Stimulated activated CD4-positive, alpha-beta T cell treated with anti-CD3 and anti-CD28 coated beads, Interleukin-2, amount 100 ng/mL, for 24 hours (primary cell): Measurements from ENCODE around the gene KCTD15.

Source experiments
- DNase-seq, 2 donors: peaks; one replicate each; pipeline ENCODE4 v3.0.0-alpha.2; 2020

The KCTD15 gene

GRCh38 chr19:33796164-33796875 is at the start of gene KCTD15:
KCTD15 (plus strand) TSS chr19:33796870; CDS start chr19:33800455, 3,585 bp downstream.
- DNase-seq, result peak; percentile 41 to 53

GRCh38 chr19:33747273-33747672 is 49.4 kb upstream of the KCTD15 start:
- no peak for DNase-seq

DNA sequence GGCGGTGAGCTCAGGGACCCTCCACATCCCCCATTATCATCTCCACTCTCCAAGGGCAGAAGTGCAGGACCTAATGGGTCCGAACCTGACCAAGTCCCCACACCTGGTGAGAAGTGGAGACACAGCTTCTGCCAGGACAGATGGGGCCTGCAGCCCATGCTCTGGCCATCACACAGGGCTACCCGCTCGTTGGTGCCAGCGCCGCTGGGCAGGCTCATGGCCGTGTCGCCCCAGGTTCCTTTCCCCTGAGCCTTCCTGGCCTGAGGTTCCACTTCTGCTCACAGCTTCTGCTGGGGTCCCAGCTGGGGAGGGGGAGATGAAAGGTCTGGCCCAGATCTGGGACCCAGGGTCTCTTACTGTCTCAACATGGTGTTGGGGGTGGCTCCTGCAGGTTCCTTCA is 48.4 kb upstream of the KCTD15 start:
- DNase-seq, result no peak

GRCh38 chr19:33749016-33749415 is 47.7 kb upstream of the KCTD15 start:
- no peak for DNase-seq

GRCh38 chr19:33749619-33750175 is 47.0 kb upstream of the KCTD15 start:
- no peak for DNase-seq

- no peak for DNase-seq
Observed at GRCh38 chr19:33750587-33751435, 45.9 kb upstream of the KCTD15 start.

- DNase-seq, result no peak
Observed at GRCh38 chr19:33751436-33751770, 45.3 kb upstream of the KCTD15 start.

- no peak for DNase-seq
Observed at GRCh38 chr19:33752018-33752800, 44.5 kb upstream of the KCTD15 start.

DNA sequence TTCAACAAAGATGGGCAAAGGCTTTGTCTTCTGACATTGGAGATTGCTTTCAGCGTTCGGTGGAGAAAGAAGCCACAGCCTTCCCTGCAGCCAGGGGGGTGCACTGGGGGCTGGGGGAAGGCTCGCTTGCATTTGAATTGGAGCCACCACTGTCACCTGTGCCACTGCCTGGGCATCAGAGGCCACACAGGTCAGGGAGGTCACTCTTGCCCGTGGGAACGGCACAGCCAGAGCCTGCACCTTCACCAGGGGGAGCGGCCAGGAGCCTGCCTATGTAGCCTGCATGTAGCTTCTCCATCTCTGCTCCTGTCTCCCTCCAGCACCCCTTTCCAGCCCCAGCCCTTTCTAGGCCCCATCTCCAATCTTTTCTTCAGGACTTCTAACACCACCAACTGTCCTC is 43.7 kb upstream of the KCTD15 start:
- no peak for DNase-seq

GRCh38 chr19:33754361-33754760 is 42.3 kb upstream of the KCTD15 start:
- no peak for DNase-seq

DNA sequence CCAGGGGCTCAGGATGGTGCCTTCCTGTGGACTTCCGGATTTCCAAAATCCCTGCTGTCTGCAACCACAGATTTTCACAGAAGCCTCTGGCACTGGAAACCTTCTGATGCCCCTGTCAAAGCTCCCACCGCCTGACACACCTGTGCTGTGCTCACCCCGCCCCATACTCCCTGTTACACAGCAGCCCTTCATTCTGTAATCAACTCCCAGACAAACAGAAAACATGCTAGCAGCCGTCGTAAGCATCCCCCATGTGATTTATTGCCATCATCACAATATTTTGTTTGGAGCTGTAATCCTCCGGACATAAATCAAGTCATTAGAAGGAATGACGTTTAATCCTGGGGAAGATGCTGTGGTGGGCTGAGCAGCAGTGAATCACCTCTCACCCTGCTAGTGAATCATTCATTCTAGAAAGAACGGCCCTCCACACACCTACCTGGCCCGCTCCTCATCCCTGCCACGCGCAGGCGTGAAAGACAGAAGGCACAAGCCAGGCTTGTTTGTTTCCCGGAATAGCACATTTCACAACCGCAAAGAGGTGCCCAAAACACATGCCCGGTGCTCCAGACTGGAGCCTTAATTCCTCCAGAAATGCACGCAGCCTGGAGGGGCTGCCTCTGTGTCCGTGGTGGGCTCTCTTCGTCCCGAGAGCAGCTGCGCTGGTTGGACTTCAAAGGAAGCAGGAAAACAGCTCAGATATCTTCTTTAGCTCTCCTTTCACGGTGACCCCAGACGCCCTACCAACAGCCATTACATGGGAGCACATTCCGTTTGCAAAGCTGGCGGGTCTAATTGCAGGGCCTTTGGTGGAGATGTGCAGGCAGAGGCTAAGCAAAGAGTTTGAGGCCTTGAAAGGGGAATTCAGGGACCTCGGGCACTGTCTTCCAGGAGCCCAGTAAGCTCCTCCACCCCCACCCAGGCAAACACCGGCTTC is 41.3 kb upstream of the KCTD15 start:
- no peak for DNase-seq

GRCh38 chr19:33756177-33756576 is 40.5 kb upstream of the KCTD15 start:
- no peak for DNase-seq

DNA sequence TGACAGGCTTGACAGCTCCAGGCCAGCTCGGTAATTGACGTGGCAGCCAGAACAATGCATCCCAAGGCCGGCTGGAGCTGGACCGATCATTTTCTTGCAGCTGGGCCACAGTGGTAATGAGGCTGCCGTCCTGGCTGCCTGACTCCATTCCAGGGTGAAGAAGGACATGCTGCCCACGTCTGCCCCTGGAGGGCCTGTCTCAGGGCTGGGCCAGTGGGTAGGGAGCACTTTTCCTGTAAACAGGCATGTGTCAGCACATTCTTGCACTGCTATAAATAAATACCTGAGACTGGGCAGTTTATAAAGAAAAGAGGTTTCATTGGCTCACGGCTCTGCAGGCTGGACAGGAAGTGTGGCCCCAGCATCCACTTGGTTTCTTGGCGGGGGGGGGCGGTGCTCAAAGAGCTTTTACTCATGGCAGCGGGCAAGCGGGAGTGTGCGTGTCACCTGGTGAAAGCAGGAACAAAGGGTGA is 38.1 kb upstream of the KCTD15 start:
- no peak for DNase-seq

DNA sequence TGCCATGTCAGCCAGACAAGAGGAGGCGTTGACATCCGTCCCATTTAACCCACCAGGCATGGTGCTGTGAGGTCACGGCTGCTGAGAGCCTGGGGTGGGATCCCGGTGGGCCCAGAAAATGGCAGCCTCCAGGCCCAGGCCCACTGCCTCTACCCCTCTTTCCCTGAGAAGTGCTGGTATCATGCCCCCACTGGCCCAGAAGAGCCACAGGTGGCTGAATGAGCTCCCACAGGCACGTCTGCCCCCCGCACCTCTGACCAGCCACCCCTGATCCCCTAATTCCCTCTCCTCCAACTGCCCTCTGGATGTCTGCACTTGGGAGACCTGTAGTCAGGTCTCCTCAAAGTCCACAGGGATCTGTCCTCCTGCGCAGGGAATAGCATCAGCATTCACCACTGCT is 37.3 kb upstream of the KCTD15 start:
- DNase-seq, result no peak

- DNase-seq, result no peak
Observed at GRCh38 chr19:33763633-33764371, 32.9 kb upstream of the KCTD15 start.

GRCh38 chr19:33766623-33767022 is 30.0 kb upstream of the KCTD15 start:
- no peak for DNase-seq

DNA sequence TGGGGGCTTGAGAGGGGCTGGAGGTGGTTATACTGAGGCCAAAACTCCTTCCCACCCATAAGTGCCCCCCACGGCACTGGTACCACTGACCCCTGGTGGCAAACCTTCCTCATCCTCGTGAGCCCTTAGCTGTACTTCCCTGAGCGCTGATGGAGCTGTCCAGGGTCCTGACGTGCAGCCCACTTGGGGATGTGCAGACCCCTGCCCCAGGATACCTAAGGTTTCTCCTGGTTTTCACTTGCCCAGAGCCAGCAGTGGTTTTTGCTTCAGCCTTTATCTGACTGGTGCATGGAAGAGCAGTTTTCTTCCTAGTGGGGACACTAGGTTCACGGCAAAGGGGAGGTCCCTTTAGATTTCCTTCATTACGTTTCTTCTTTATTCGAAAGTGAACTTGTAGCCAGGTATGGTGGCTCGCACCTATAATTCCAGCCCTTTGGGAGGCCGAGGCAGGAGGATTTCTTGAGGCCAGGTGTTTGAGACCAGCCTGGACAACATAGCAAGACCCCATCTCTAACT is 28.7 kb upstream of the KCTD15 start:
- DNase-seq, result peak; percentile 30 to 34

DNA sequence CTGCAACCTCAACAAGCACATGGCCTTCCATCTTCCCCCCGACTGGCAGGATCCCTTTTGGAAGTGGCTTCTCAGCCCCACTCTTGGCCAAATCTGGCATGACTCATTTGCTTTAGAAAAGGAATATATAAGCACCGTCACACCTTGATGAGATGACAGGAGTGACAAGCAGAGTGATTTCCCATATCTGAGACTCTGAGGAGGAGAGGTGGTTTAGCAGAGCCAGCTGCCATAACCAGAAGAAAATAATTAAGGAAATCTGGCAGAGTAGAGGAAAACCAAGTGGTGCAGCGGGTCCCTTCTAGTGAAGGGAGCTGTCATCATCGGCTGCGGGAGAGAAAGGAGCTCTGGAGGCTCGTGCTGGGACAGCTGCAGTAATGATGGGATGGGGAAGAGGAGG is 27.5 kb upstream of the KCTD15 start:
- DNase-seq, result no peak

DNA sequence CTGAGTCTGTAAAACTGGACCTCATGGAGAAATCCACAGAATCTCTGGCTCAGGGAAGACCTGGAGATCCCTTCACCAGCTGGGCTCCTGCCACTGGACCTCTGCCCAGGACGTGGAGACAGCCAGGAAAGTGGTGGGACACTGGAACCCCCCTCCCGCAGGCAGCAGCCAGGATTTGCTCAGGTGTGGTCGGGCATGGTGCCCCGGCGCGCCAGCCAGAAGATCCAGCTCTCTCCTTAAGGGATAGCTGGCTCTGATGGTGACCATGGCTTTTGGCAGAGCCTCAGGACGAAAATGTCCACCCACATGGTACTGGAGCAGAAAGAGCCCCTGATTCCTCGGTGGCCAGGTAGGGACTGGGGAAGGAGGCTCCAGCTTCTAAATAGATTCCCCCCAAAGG is 26.6 kb upstream of the KCTD15 start:
- no peak for DNase-seq

DNA sequence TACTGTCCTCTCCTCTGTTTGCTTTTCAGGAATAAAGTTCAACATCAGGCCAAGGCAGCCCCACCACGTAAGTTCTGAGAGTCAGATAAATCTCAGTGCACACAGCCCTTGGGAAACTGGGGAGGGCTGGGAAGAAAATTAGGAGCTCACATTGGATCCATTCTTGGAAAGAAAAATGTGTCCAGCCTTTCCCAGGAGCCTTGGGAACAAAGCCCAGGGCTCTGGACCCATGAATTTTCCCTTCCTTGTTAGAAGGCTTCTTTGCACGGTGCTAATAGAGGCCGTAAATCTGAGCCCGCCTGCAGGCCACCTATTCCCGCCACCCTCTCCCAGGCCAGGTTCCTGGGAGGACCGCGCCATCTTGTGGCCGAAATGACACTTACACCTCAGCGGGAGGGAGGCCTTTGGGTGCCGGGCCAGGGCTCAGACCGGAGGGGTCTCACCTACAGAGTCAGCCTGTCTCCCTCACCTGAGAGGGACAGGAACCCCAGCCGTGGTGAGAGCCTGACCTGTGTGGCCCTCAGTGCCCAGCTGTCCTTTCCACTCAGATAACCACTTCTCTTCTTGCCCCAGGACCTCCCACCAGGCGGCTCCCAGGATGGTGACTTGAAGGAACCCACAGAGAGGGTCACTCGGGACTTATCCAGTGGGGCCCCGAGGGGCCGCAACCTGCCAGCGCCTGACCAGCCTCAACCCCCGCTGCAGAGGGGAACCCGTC is 25.1 kb upstream of the KCTD15 start:
- DNase-seq, result peak; percentile 73 to 80
